Mesothelial cell of epicardium (in vitro differentiated cells): ENCODE data around the gene SEC61B. TPM values are rescaled to one million over a fixed set of nuclear protein-coding genes. Genes with fewer than 3 reads are reported as not detected.

Experiments used
- DNase-seq, 2 experiments: peaks; one replicate each; pipeline ENCODE4 v3.0.0; 2021; ENCODE audit warnings: low spot score in 2 of 2; ENCODE audit not compliant: unreplicated experiment in 2 of 2
- H3K27ac Mint-ChIP-seq: 2 replicates; pipeline ENCODE4 v1.8.0; 2021; ENCODE audit warnings: mixed read lengths
- H3K27me3 Mint-ChIP-seq: 2 replicates; pipeline ENCODE4 v1.8.0; 2021; ENCODE audit warnings: low read depth, mixed read lengths
- H3K36me3 Mint-ChIP-seq: 2 replicates; pipeline ENCODE4 v1.8.0; 2021; ENCODE audit warnings: mixed read lengths
- H3K4me1 Mint-ChIP-seq: 2 replicates; pipeline ENCODE4 v1.8.0; 2021; ENCODE audit warnings: mixed read lengths
- H3K4me3 Mint-ChIP-seq: 2 replicates; pipeline ENCODE4 v1.8.0; 2021; ENCODE audit warnings: mild to moderate bottlenecking, moderate library complexity, mixed read lengths
- H3K9me3 Mint-ChIP-seq: 2 replicates; pipeline ENCODE4 v1.8.0; 2021; ENCODE audit warnings: mixed read lengths
- CTCF ChIP-seq: fragments of 200-600 bp; sonication (generic); IDR thresholded peaks from one replicate; pipeline ENCODE4 v1.5.0; 2021; ENCODE audit warnings: antibody characterized with exemption; ENCODE audit not compliant: unreplicated experiment
- total RNA-seq: library from RNA; stranded (reverse); gene quantifications from 3 replicates; pipeline ENCODE4 v1.2.1, GENCODE V29; 2021

Gene SEC61B
- total RNA-seq = 130 to 139 TPM (median 132 TPM) in 3 replicates

DNA sequence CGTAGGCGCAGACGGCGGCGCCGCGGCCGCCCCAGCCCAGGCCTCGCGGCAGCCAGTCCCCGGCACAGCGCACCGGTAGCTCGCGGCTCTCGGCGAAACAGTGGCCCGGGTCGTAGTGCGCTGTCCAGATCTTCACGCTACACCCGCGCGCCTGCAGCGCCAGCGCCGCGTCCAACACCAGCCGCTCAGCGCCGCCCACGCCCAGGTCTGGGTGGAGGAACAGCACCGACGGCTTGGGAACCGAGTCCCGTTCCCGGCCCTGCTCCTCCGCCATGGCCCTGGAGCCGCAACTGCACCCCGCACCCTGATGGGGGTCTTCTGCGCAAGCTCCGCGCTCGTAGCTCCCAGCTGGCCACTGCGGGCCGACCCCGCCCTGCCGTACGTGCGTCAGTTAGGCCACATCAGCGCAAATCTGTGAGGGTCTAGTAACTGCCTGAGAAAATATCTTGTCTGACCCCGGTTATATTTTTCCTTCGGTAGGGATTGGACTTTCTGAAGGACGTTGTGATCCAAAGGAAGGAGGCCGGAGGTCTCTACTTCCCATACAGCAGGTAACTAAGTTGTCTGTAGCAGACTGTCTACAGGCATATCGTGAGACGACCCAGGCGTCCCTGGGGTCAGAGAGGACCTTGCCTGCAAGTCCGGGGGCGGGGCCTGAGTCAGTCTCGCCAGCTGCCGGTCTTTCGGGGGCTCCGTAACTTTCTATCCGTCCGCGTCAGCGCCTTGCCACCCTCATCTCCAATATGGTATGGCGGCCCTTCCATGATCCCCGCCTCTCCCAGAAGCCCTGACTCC, at the start of gene SEC61B, which contains the start of gene ALG2:
TSS of gene SEC61B (plus strand) at position 662 of the 795 bp plus-strand sequence. CDS start at position 744, 82 bp downstream.
TSS of gene ALG2 (minus strand) at position 322 of the 795 bp plus-strand sequence. CDS start at position 274, 48 bp downstream.
- TF ChIP-seq CTCF = no peak
- peak; percentile 84 to 89 for DNase-seq
- Mint-ChIP-seq H3K27me3 (no peaks in the 10 kb centered on the region), H3K9me3 (no peaks in the 10 kb centered on the region), H3K27ac (peak within 1 kb of the TSS; percentile 100), H3K4me3 (peak within 1 kb of the TSS; percentile 96), H3K4me1 (peaks cover 34% of the 10 kb centered on the region), H3K36me3 (peaks cover 25% of the 10 kb centered on the region)

GRCh38 chr9:99173570-99174504, 48.2 kb upstream of the SEC61B start:
- Mint-ChIP-seq H3K9me3 (no peaks in the 10 kb centered on the region), H3K27ac (no peak overlapping the region), H3K27me3 (no peaks in the 10 kb centered on the region), H3K4me1 (peaks cover 39% of the 10 kb centered on the region), H3K4me3 (no peak overlapping the region), H3K36me3 (no peaks in the 10 kb centered on the region)
- no peak for DNase-seq
- no peak for TF ChIP-seq CTCF

DNA sequence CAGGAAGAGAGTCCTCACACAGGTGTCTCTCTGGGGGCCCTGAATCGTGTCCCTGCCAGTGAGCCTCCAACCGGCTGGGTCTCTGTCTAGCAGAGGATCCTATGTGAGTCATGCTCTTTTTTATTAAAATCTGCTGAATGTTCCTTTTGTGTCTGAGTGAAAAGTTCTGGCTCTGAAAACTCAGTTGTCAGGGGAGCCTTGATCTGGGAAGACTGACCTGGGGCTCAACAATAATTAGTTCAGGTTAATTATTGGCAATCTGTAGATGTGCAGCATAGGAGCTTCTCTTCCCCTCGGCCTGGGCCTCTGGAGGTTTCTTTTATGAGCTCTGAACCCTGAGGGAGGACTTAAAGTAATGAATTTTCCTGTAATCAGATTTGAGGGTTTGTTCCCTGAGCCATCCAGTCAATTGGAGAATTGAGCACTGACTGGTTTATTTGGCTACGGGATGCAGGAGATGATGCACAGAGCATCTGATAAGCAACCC, 45.5 kb upstream of the SEC61B start:
- Mint-ChIP-seq H3K4me3 (no peak overlapping the region), H3K36me3 (no peaks in the 10 kb centered on the region), H3K27me3 (no peaks in the 10 kb centered on the region), H3K4me1 (peaks cover 25% of the 10 kb centered on the region), H3K9me3 (no peaks in the 10 kb centered on the region), H3K27ac (peak overlapping the region; percentile 5)
- no peak for TF ChIP-seq CTCF
- no peak for DNase-seq

- Mint-ChIP-seq H3K27me3 (no peaks in the 10 kb centered on the region), H3K4me1 (peaks cover 21% of the 10 kb centered on the region), H3K4me3 (no peak overlapping the region), H3K9me3 (no peaks in the 10 kb centered on the region), H3K36me3 (no peaks in the 10 kb centered on the region), H3K27ac (no peak overlapping the region)
- no peak for DNase-seq
- TF ChIP-seq CTCF = no peak
Observed at GRCh38 chr9:99177576-99178366, 44.3 kb upstream of the SEC61B start.
